H9 (cell line): ENCODE data around the gene DERA. TPM values are rescaled to one million over a fixed set of nuclear protein-coding genes. Genes with fewer than 3 reads are reported as not detected.

Source experiments
- DNase-seq: peaks from one replicate; pipeline ENCODE4 v3.0.0-alpha.2; 2017
- H2AFZ ChIP-seq: one replicate; pipeline ENCODE4 v1.6.1; 2013; ENCODE audit warnings: mild to moderate bottlenecking, low read length, control low read depth, moderate library complexity
- H2AK5ac ChIP-seq: 2 replicates; pipeline ENCODE4 v1.6.1; 2013; ENCODE audit warnings: low read length, control low read depth, mixed read lengths; ENCODE audit not compliant: insufficient read length
- H2BK120ac ChIP-seq: one replicate; pipeline ENCODE4 v1.6.1; 2013; ENCODE audit warnings: low read depth, mild to moderate bottlenecking, low read length, control low read depth, inconsistent platforms; ENCODE audit not compliant: poor library complexity, severe bottlenecking
- H2BK12ac ChIP-seq: 2 replicates; pipeline ENCODE4 v1.6.1; 2013; ENCODE audit warnings: low read length, control low read depth, mixed read lengths, low read depth; ENCODE audit not compliant: insufficient read length
- H2BK15ac ChIP-seq: 2 replicates; pipeline ENCODE4 v1.6.1; 2013; ENCODE audit warnings: low read depth, low read length, control low read depth
- H2BK20ac ChIP-seq: one replicate; pipeline ENCODE4 v1.6.1; 2013; ENCODE audit warnings: low read depth, mild to moderate bottlenecking, low read length, control low read depth, inconsistent platforms; ENCODE audit not compliant: poor library complexity, severe bottlenecking
- H2BK5ac ChIP-seq: 2 replicates; pipeline ENCODE4 v1.6.1; 2013; ENCODE audit warnings: low read length, control low read depth, mixed read lengths; ENCODE audit not compliant: insufficient read length
- H3K14ac ChIP-seq: 2 replicates; pipeline ENCODE4 v1.6.1; 2013; ENCODE audit warnings: low read length, control low read depth; ENCODE audit not compliant: insufficient read depth
- H3K18ac ChIP-seq: 2 replicates; pipeline ENCODE4 v1.6.1; 2013; ENCODE audit warnings: low read depth, mild to moderate bottlenecking, mixed read lengths, low read length, control low read depth; ENCODE audit not compliant: insufficient read length
- H3K23ac ChIP-seq: 2 replicates; pipeline ENCODE4 v1.6.1; 2013; ENCODE audit warnings: low read length, control low read depth, mixed read lengths, low read depth; ENCODE audit not compliant: insufficient read length
- H3K23me2 ChIP-seq: 2 replicates; pipeline ENCODE4 v1.6.1; 2013; ENCODE audit warnings: low read depth, mild to moderate bottlenecking, mixed read lengths, low read length, control low read depth; ENCODE audit not compliant: insufficient read length, poor library complexity, severe bottlenecking
- H3K27ac ChIP-seq: 2 replicates; pipeline ENCODE4 v1.5.1; 2013; ENCODE audit warnings: low read length, control low read depth, mixed read lengths, low read depth; ENCODE audit not compliant: insufficient read length
- H3K27me3 ChIP-seq: 2 replicates; pipeline ENCODE4 v1.6.1; 2013; ENCODE audit warnings: low read length, control low read depth, inconsistent platforms; ENCODE audit not compliant: insufficient read depth
- H3K4ac ChIP-seq: 2 replicates; pipeline ENCODE4 v1.6.1; 2013; ENCODE audit warnings: low read depth, mild to moderate bottlenecking, control low read depth, inconsistent platforms, low read length, moderate library complexity
- H3K4me1 ChIP-seq: 2 replicates; pipeline ENCODE4 v1.6.1; 2013; ENCODE audit warnings: low read length, control low read depth, inconsistent platforms; ENCODE audit not compliant: insufficient read depth
- H3K4me2 ChIP-seq: 2 replicates; pipeline ENCODE4 v1.6.1; 2013; ENCODE audit warnings: low read length, control low read depth, mixed read lengths; ENCODE audit not compliant: insufficient read length, insufficient read depth
- H3K56ac ChIP-seq: 2 replicates; pipeline ENCODE4 v1.6.1; 2013; ENCODE audit warnings: low read depth, mild to moderate bottlenecking, mixed read lengths, low read length, control low read depth; ENCODE audit not compliant: insufficient read length
- H3K79me1 ChIP-seq: 2 replicates; pipeline ENCODE4 v1.6.1; 2013; ENCODE audit warnings: low read depth, mild to moderate bottlenecking, moderate library complexity, low read length, control low read depth, inconsistent platforms; ENCODE audit not compliant: insufficient read depth, poor library complexity, severe bottlenecking
- H3K79me2 ChIP-seq: 2 replicates; pipeline ENCODE4 v1.6.1; 2013; ENCODE audit warnings: low read length, control low read depth, inconsistent platforms; ENCODE audit not compliant: insufficient read depth
- H3K9ac ChIP-seq: 2 replicates; pipeline ENCODE4 v1.6.1; 2013; ENCODE audit warnings: low read length, control low read depth, mixed read lengths; ENCODE audit not compliant: insufficient read length; ENCODE audit errors: extremely low read depth
- H3K9me3 ChIP-seq: one replicate; pipeline ENCODE4 v1.6.1; 2013; ENCODE audit warnings: low read depth, low read length, inconsistent platforms; ENCODE audit not compliant: control insufficient read depth
- H3T11ph ChIP-seq: one replicate; pipeline ENCODE4 v1.6.1; 2013; ENCODE audit warnings: mild to moderate bottlenecking, low read length, control low read depth, inconsistent platforms
- H4K20me1 ChIP-seq: one replicate; pipeline ENCODE4 v1.6.1; 2013; ENCODE audit not compliant: control insufficient read depth, insufficient read length, insufficient read depth
- H4K5ac ChIP-seq: 2 replicates; pipeline ENCODE4 v1.6.1; 2013; ENCODE audit warnings: low read depth, mild to moderate bottlenecking, mixed read lengths, low read length, control low read depth; ENCODE audit not compliant: insufficient read length
- H4K8ac ChIP-seq: replicated peaks from 2 replicates; pipeline ENCODE4 v1.6.1; 2013; ENCODE audit warnings: low read length, control low read depth, mixed read lengths, low read depth; ENCODE audit not compliant: insufficient read length
- H4K91ac ChIP-seq: 2 replicates; pipeline ENCODE4 v1.6.1; 2013; ENCODE audit warnings: low read depth, mild to moderate bottlenecking, moderate library complexity, mixed read lengths, low read length, control low read depth; ENCODE audit not compliant: insufficient read length
- H3K27ac Mint-ChIP-seq, 3 experiments: 2 replicates in 2 of 3; 3 replicates in 1 of 3; pipeline ENCODE4 v1.8.0; 2020 to 2021; ENCODE audit warnings: mixed read lengths in 3 of 3, mild to moderate bottlenecking in 1 of 3, moderate library complexity in 1 of 3
- H3K27me3 Mint-ChIP-seq: 2 replicates; pipeline ENCODE4 v1.8.0; 2021; ENCODE audit warnings: low read depth, mild to moderate bottlenecking, moderate library complexity, mixed read lengths
- H3K36me3 Mint-ChIP-seq, 3 experiments: 2 replicates in 2 of 3; 3 replicates in 1 of 3; pipeline ENCODE4 v1.8.0; 2020 to 2021; ENCODE audit warnings: low read depth in 3 of 3, mixed read lengths in 3 of 3; ENCODE audit not compliant: insufficient read depth in 1 of 3
- H3K4me1 Mint-ChIP-seq, 2 experiments: 2 replicates each; pipeline ENCODE4 v1.8.0; 2020; ENCODE audit warnings: mixed read lengths in 2 of 2
- H3K4me3 Mint-ChIP-seq, 2 experiments: 2 replicates in 1 of 2; 3 replicates in 1 of 2; pipeline ENCODE4 v1.8.0; 2020 to 2021; ENCODE audit warnings: mild to moderate bottlenecking in 2 of 2, mixed read lengths in 2 of 2, moderate library complexity in 1 of 2
- H3K9me3 Mint-ChIP-seq, 2 experiments: 2 replicates in 1 of 2; 3 replicates in 1 of 2; pipeline ENCODE4 v1.8.0; 2020; ENCODE audit warnings: mild to moderate bottlenecking in 2 of 2, mixed read lengths in 2 of 2, moderate library complexity in 1 of 2
- CTCF ChIP-seq: fragments of 200-600 bp; sonication (generic); conservative IDR thresholded peaks from 3 replicates; pipeline ENCODE4 v1.8.0; 2021; ENCODE audit warnings: antibody characterized with exemption, mild to moderate bottlenecking
- WGBS: extraction: QIAGEN DNeasy Blood & Tissue Kit; methylation state at CpG from one replicate; pipeline ENCODE4 v1.1.7; 2013; ENCODE audit warnings: missing lambda C conversion rate, low lambda C conversion rate, mixed read lengths; ENCODE audit not compliant: insufficient read length; ENCODE audit errors: extremely low coverage; 5-methylcytosine and 5-hydroxymethylcytosine counted together
- total RNA-seq: library from RNA; stranded (reverse); gene quantifications from 2 replicates; pipeline ENCODE4 v1.2.1, GENCODE V29; 2021

Gene DERA
- total RNA-seq, 1 experiment from 2014 or later, result 20.9 TPM

GRCh38 chr12:16086942-16087341, 175.8 kb downstream of the DERA start:
- Histone ChIP-seq H3K79me2 (no peaks in the 10 kb centered on the region), H3K9me3 (no peaks in the 10 kb centered on the region), H2BK5ac (no peak overlapping the region), H3K9ac (no peak overlapping the region), H3K79me1 (no peaks in the 10 kb centered on the region), H4K20me1 (no peaks in the 10 kb centered on the region), H3K23ac (no peak overlapping the region), H3K18ac (no peak overlapping the region), H3K14ac (no peak overlapping the region), H3K4me2 (no peak overlapping the region), H3K4me1 (no peaks in the 10 kb centered on the region; the same call in 1 of the 2 replicates), H4K8ac (no peak overlapping the region), H4K5ac (no peak overlapping the region), H2BK12ac (no peak overlapping the region), H3K27me3 (no peaks in the 10 kb centered on the region), H3K23me2 (no peaks in the 10 kb centered on the region), H2BK20ac (no peak overlapping the region), H2BK15ac (no peak overlapping the region), H4K91ac (no peak overlapping the region), H2AFZ (no peak overlapping the region), H2AK5ac (no peak overlapping the region), H3K4ac (no peak overlapping the region), H2BK120ac (no peak overlapping the region), H3K27ac (no peak overlapping the region), H3K56ac (no peak overlapping the region), H3T11ph (no peak overlapping the region)
- no peak for TF ChIP-seq CTCF
- no peaks in the 10 kb centered on the region for H3K27me3 Mint-ChIP-seq
- no peak overlapping the region for H3K27ac Mint-ChIP-seq
- peaks cover 9 to 12% of the 10 kb centered on the region in 2 experiments; a peak in 3 of 5 replicates for H3K9me3 Mint-ChIP-seq
- peaks cover 0 to 10% (median 0%) of the 10 kb centered on the region in 3 experiments; a peak in 2 of 7 replicates for H3K36me3 Mint-ChIP-seq
- no CpG with 5 or more reads among the region's 2 CpGs for WGBS
- H3K4me1 Mint-ChIP-seq, result peaks cover 33 to 34% of the 10 kb centered on the region in 2 experiments
- H3K4me3 Mint-ChIP-seq, result no peak overlapping the region
- DNase-seq, result no peak

Other genes starting within 250 kb of the DERA start
- 1.9 and 2.2 TPM in 2 replicates for gene EPS8, start 121.9 kb upstream of the DERA start, total RNA-seq
- gene STRAP, start 28.9 kb upstream of the DERA start, total RNA-seq, result 210 and 218 TPM in 2 replicates